SIG-M5 treated with dmso at 0.1 percent for 504 hours (cell line): Measurements from ENCODE around the gene PKN2.
"Not testable (repeated sequence)": the region's sequence is repeated elsewhere in the genome, so short reads cannot be mapped to it uniquely, and the experiment has no call there.

Experiments
- DNase-seq: peaks from one replicate; lab custom pipeline; 2025; ENCODE audit not compliant: unreplicated experiment; lab: John Stamatoyannopoulos, UW

Gene PKN2

GRCh38 chr1:88876573-88877365, 192.7 kb downstream of the PKN2 start:
- no peak for DNase-seq

GRCh38 chr1:88877382-88877825, 193.3 kb downstream of the PKN2 start:
- peak; percentile 37 for DNase-seq

- no peak for DNase-seq
These were observed 193.8 kb downstream of the PKN2 start for GRCh38 chr1:88877911-88878310.

- DNase-seq = no peak
These were observed 194.7 kb downstream of the PKN2 start for GRCh38 chr1:88878731-88879130.

- DNase-seq = not testable (repeated sequence)
These were observed 196.6 kb downstream of the PKN2 start for GRCh38 chr1:88880717-88881116.

GRCh38 chr1:88883156-88883555, 199.1 kb downstream of the PKN2 start:
- DNase-seq = no peak
